ENCODE measurements around the gene CDH4. TPM values are rescaled to one million over a fixed set of nuclear protein-coding genes. Genes with fewer than 3 reads are reported as not detected.

The CDH4 gene
- total RNA-seq, 4 donors from 2014 or later, result 0.71 to 4.2 (median 2.9) TPM

- intact Hi-C loops (cut with DNase I; ENCODE audit: low total_unique reads), result no loop called here
- no peak for TF ChIP-seq CTCF (IDR thresholded peaks at IDR 0.05)
- TF ChIP-seq POLR2A (IDR thresholded peaks at IDR 0.05), result no peak
- DNase-seq (ENCODE audit: low spot score in 2 of 2), result no peak
- no peak overlapping the region for H3K4me3 ChIP-seq (ENCODE audit: low read depth, poor library complexity, severe bottlenecking)
- 68 to 77% methylated on average over 10 to 11 of the region's 11 CpGs for WGBS, 2 donors
These were observed 483.4 kb downstream of the CDH4 start for GRCh38 chr20:61735503-61735785.

GRCh38 chr20:61736001-61736635, 484.1 kb downstream of the CDH4 start:
- no peak overlapping the region for H3K4me3 ChIP-seq (ENCODE audit: low read depth, poor library complexity, severe bottlenecking)
- intact Hi-C loops (cut with DNase I; ENCODE audit: low total_unique reads), result no loop called here
- 66 to 67% methylated on average over 9 to 10 of the region's 10 CpGs for WGBS, 2 donors
- TF ChIP-seq POLR2A (IDR thresholded peaks at IDR 0.05), result no peak
- no peak for TF ChIP-seq CTCF (IDR thresholded peaks at IDR 0.05)
- DNase-seq (ENCODE audit: low spot score in 2 of 2), result no peak

GRCh38 chr20:61736751-61737310, 484.8 kb downstream of the CDH4 start:
- no peak overlapping the region for H3K4me3 ChIP-seq (ENCODE audit: low read depth, poor library complexity, severe bottlenecking)
- intact Hi-C loops (cut with DNase I; ENCODE audit: low total_unique reads), result no loop called here
- TF ChIP-seq POLR2A (IDR thresholded peaks at IDR 0.05), result no peak
- TF ChIP-seq CTCF (IDR thresholded peaks at IDR 0.05), result no peak
- no peak for DNase-seq (ENCODE audit: low spot score in 2 of 2)
- WGBS, 2 donors, result 73 to 77% methylated on average over 14 of the region's 14 CpGs

- TF ChIP-seq CTCF (IDR thresholded peaks at IDR 0.05) (no peak), POLR2A (IDR thresholded peaks at IDR 0.05) (no peak)
- DNase-seq (ENCODE audit: low spot score in 2 of 2), result no peak
- 83 to 100% methylated on average over 3 to 8 of the region's 8 CpGs for WGBS, 2 donors
- H3K4me3 ChIP-seq (ENCODE audit: low read depth, poor library complexity, severe bottlenecking), result no peak overlapping the region
- intact Hi-C loops (cut with DNase I; ENCODE audit: low total_unique reads), result no loop called here
These were observed 485.3 kb downstream of the CDH4 start for GRCh38 chr20:61737346-61737745.

GRCh38 chr20:61737812-61738443, 485.9 kb downstream of the CDH4 start:
- intact Hi-C loops (cut with DNase I; ENCODE audit: low total_unique reads), result no loop called here
- 88% methylated on average over 16 of the region's 16 CpGs for WGBS, 2 donors
- no peak overlapping the region for H3K4me3 ChIP-seq (ENCODE audit: low read depth, poor library complexity, severe bottlenecking)
- TF ChIP-seq CTCF (IDR thresholded peaks at IDR 0.05) (no peak), POLR2A (IDR thresholded peaks at IDR 0.05) (no peak)
- DNase-seq (ENCODE audit: low spot score in 2 of 2), result no peak
